Ishikawa (cell line): Measurements from ENCODE around the gene ARMC3.

Source experiments
- CEBPB ChIP-seq: IDR thresholded peaks from 2 replicates; pipeline ENCODE4 v1.6.1; 2012
- CREB1 ChIP-seq: IDR thresholded peaks from 2 replicates; pipeline ENCODE4 v1.6.1; 2012; ENCODE audit warnings: low read depth
- EGR1 ChIP-seq: IDR thresholded peaks from 2 replicates; pipeline ENCODE4 v1.6.1; 2012
- EP300 ChIP-seq: IDR thresholded peaks from 2 replicates; pipeline ENCODE4 v1.6.1; 2012; ENCODE audit warnings: borderline replicate concordance
- FOXM1 ChIP-seq: IDR thresholded peaks from 2 replicates; pipeline ENCODE4 v1.6.1; 2012; ENCODE audit warnings: low read depth, borderline replicate concordance
- MAX ChIP-seq: IDR thresholded peaks from 2 replicates; pipeline ENCODE4 v1.6.1; 2012
- NFIC ChIP-seq: IDR thresholded peaks from 2 replicates; pipeline ENCODE4 v1.6.1; 2012
- RAD21 ChIP-seq: IDR thresholded peaks from 2 replicates; pipeline ENCODE4 v1.6.1; 2012; ENCODE audit warnings: low read depth
- REST ChIP-seq: IDR thresholded peaks from 2 replicates; pipeline ENCODE4 v1.6.1; 2012; ENCODE audit warnings: low read depth, mild to moderate bottlenecking
- TAF1 ChIP-seq: IDR thresholded peaks from 2 replicates; pipeline ENCODE4 v1.6.1; 2012; ENCODE audit warnings: low read depth, mild to moderate bottlenecking
- TCF12 ChIP-seq: IDR thresholded peaks from 2 replicates; pipeline ENCODE4 v1.6.1; 2012; ENCODE audit warnings: low read depth
- TEAD4 ChIP-seq: IDR thresholded peaks from 2 replicates; pipeline ENCODE4 v1.6.1; 2012
- USF1 ChIP-seq: IDR thresholded peaks from 2 replicates; pipeline ENCODE4 v1.6.1; 2012
- YY1 ChIP-seq: IDR thresholded peaks from 2 replicates; pipeline ENCODE4 v1.6.1; 2012; ENCODE audit warnings: low read depth
- ZBTB7A ChIP-seq: IDR thresholded peaks from 2 replicates; pipeline ENCODE4 v1.6.1; 2012; ENCODE audit warnings: low read depth

ARMC3 gene

GRCh38 chr10:23001901-23002516 lies 74.2 kb downstream of the ARMC3 start:
- TF ChIP-seq FOXM1 (no peak), NFIC (no peak), TCF12 (no peak), YY1 (no peak), REST (no peak), MAX (no peak), RAD21 (no peak), CEBPB (no peak), TEAD4 (no peak), ZBTB7A (no peak), EGR1 (no peak), CREB1 (no peak), USF1 (no peak), TAF1 (no peak), EP300 (no peak)

DNA sequence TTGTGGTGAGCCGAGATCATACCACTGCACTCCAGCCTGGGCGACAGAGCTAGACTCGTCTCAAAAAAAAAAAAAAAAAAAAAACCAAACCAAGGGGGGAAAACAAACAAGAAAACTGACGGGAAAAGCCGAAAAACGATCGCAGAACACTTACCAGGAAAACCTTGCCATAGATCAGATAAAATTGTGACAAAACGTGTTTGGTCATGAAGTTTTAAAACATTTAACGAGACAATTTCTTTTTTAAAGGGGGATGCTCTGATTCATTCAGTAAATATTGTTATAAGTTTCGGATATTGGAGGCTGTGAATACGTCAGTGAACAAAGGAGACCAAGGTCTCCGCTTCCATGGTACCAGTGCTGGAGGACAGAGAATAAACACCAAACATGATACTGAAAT lies 77.3 kb downstream of the ARMC3 start:
- TF ChIP-seq ZBTB7A (no peak), MAX (no peak), YY1 (no peak), FOXM1 (no peak), EP300 (no peak)

- TF ChIP-seq RAD21: no peak
- no peak for TF ChIP-seq EGR1
- no peak for TF ChIP-seq YY1
- TF ChIP-seq CREB1: no peak
- TF ChIP-seq CEBPB: no peak
- no peak for TF ChIP-seq EP300
- TF ChIP-seq FOXM1: no peak
- no peak for TF ChIP-seq MAX
- TF ChIP-seq REST: no peak
- TF ChIP-seq ZBTB7A: no peak
- no peak for TF ChIP-seq NFIC
- no peak for TF ChIP-seq USF1
- no peak for TF ChIP-seq TEAD4
These were observed 85.9 kb downstream of the ARMC3 start for GRCh38 chr10:23013581-23014335.

DNA sequence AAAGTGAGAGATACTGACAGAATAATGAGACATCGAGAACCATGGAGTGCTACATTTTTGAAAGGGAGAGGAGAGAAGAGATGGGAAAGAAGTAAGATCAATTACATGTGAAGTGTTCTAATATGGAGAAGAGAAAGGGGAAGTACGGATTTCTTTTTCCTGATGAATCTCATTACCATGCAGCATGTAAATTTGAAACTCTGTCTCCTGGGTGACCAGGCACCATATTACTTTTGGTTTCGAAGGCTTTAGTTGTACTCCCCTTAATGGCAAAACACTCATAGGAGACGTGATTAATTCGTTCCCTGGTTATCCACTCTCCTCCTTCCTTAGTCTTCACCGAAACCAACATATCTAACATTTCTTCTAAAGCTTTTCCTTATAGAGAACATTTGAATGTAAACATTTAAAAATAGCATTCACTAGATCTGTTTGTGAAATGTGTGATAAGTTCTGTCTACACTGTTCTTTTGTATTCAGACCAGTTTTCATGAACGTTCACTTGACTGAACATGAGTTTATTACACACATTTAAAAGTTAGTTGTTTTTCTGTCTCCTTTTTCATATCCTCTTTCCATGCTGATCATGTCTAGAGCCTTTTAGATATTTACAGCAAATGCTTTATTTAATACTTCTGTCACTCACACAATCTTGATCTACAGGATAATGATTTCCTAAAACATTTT lies 87.3 kb downstream of the ARMC3 start:
- TF ChIP-seq CREB1: no peak
- no peak for TF ChIP-seq NFIC
- TF ChIP-seq MAX: no peak
- no peak for TF ChIP-seq EGR1
- TF ChIP-seq CEBPB: no peak
- TF ChIP-seq TAF1: no peak
- no peak for TF ChIP-seq USF1

DNA sequence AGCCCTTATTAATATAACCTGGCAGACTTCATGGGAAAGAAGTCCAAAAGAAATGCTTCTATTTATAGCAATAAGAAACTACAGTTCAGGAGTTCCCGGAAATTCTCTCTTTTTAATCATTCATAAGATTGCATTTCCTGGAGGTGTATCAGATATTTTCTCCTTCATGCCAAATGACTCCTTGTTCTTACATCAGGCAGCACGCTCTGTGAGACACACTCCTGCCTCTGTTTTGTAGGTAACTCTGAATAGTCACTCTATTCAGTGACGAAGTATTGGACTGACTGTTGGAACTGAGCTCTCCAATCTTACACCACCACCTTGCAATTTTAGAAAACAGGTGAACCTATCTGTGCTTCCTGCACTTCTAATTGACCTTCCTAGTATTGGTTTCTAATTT lies 88.8 kb downstream of the ARMC3 start:
- TF ChIP-seq TEAD4: no peak
- no peak for TF ChIP-seq EGR1
- no peak for TF ChIP-seq USF1
- TF ChIP-seq NFIC: no peak
- TF ChIP-seq CEBPB: no peak
- TF ChIP-seq EP300: no peak
- TF ChIP-seq ZBTB7A: no peak
- TF ChIP-seq MAX: no peak
